OCI-LY7 (cell line): Measurements from ENCODE around the gene EDEM3. TPM values are rescaled to one million over a fixed set of nuclear protein-coding genes. Genes with fewer than 3 reads are reported as not detected.

Source experiments
- BruUV-seq: library from RNA; stranded (reverse); fragments of 400-500 nt; replicated peaks from 2 replicates; lab custom pipeline; 2021; lab: Mats Ljungman, UMichigan
- CTCF ChIA-PET: fragments of 300-600 bp; sonication (Branson Sonifier 250); formaldehyde crosslinking; loops from one replicate; lab custom pipeline; 2022; ENCODE audit warnings: antibody characterized with exemption; ENCODE audit not compliant: unreplicated experiment; lab: Charles Lee
- POLR2A ChIA-PET: fragments of 300-600 bp; sonication (Branson Sonifier 250); formaldehyde crosslinking; loops from one replicate; lab custom pipeline; 2022; ENCODE audit warnings: antibody characterized with exemption; lab: Charles Lee
- DNase-seq: peaks from one replicate; pipeline ENCODE4 v3.0.0-alpha.2; 2015; ENCODE audit warnings: low spot score
- H2AFZ ChIP-seq: fragments of 200-600 bp; sonication (generic), shearing (Covaris generic); 2 replicates; pipeline ENCODE4 v1.6.1; 2014; ENCODE audit warnings: mild to moderate bottlenecking, antibody characterized with exemption, low read length, moderate library complexity
- H3K27ac ChIP-seq: fragments of 200-600 bp; sonication (generic); 2 replicates; pipeline ENCODE4 v1.5.1; 2014; ENCODE audit warnings: mixed run types, low read depth, mild to moderate bottlenecking, moderate library complexity, low read length, inconsistent platforms; ENCODE audit not compliant: poor library complexity, severe bottlenecking
- H3K36me3 ChIP-seq: fragments of 200-600 bp; sonication (generic); 2 replicates; pipeline ENCODE4 v1.6.1; 2014; ENCODE audit warnings: mild to moderate bottlenecking, antibody characterized with exemption, low read length, moderate library complexity, mixed read lengths; ENCODE audit not compliant: insufficient read depth
- H3K4me1 ChIP-seq: fragments of 200-600 bp; sonication (generic); 2 replicates; pipeline ENCODE4 v1.5.1; 2014; ENCODE audit warnings: mild to moderate bottlenecking, low read length; ENCODE audit not compliant: insufficient read depth, poor library complexity, severe bottlenecking
- H3K4me2 ChIP-seq: fragments of 200-600 bp; sonication (generic); 2 replicates; pipeline ENCODE4 v1.6.1; 2014; ENCODE audit warnings: mild to moderate bottlenecking, low read length
- H3K4me3 ChIP-seq: fragments of 200-600 bp; sonication (generic); 2 replicates; pipeline ENCODE4 v1.5.1; 2014; ENCODE audit warnings: mild to moderate bottlenecking, low read depth, low read length; ENCODE audit not compliant: poor library complexity, severe bottlenecking
- H3K79me2 ChIP-seq: fragments of 200-600 bp; sonication (generic); 2 replicates; pipeline ENCODE4 v1.6.1; 2016; ENCODE audit warnings: low read depth, mild to moderate bottlenecking, low read length, moderate library complexity, mixed read lengths; ENCODE audit not compliant: insufficient read depth
- H3K9me2 ChIP-seq: fragments of 200-600 bp; sonication (generic); 2 replicates; pipeline ENCODE4 v1.6.1; 2016; ENCODE audit warnings: mild to moderate bottlenecking, low read length, mixed read lengths; ENCODE audit not compliant: insufficient read depth
- H3K9me3 ChIP-seq: fragments of 200-600 bp; sonication (generic); 2 replicates; pipeline ENCODE4 v1.6.1; 2014; ENCODE audit warnings: mild to moderate bottlenecking, mixed run types, low read length, mixed read lengths
- H4K20me1 ChIP-seq: fragments of 200-600 bp; sonication (generic); 2 replicates; pipeline ENCODE4 v1.6.1; 2014; ENCODE audit warnings: mild to moderate bottlenecking, antibody characterized with exemption, low read length, moderate library complexity, mixed read lengths; ENCODE audit not compliant: insufficient read depth
- CTCF ChIP-seq: fragments of 200-600 bp; sonication (generic); conservative IDR thresholded peaks from 2 replicates; pipeline ENCODE4 v1.5.1; 2014; ENCODE audit warnings: mild to moderate bottlenecking, antibody characterized with exemption, low read length, moderate library complexity, mixed read lengths
- EZH2phosphoT487 ChIP-seq: fragments of 200-600 bp; sonication (generic); IDR thresholded peaks from 2 replicates; pipeline ENCODE4 v1.6.1; 2018; ENCODE audit warnings: low read depth, borderline replicate concordance, mild to moderate bottlenecking, mixed run types, antibody characterized with exemption, low read length, moderate library complexity, mixed read lengths
- intact Hi-C: fragments of 100-400 bp; cut with micrococcal nuclease; formaldehyde crosslinking; loops from one replicate; pipeline ENCODE4 v1.10.0; 2022; ENCODE audit not compliant: unreplicated experiment
- total RNA-seq, 2 experiments: library from RNA; depleted of rRNA in 1 of 2; stranded (reverse); fragments of >200 nt in 1 of 2; shearing (Covaris generic) in 1 of 2; gene quantifications; 2 replicates each; pipeline ENCODE4 v1.2.3, GENCODE V29; 2014 to 2022

EDEM3 gene
- total RNA-seq, 2 experiments from 2014 or later, result 19.5 to 27.4 TPM

- no peaks in the 10 kb centered on the region for H4K20me1 ChIP-seq
- intact Hi-C loops, result loop anchor here (10.0 kb wide), 2 partner anchors 882 to 1412 kb away; no protein-coding TSS in a partner anchor
- H3K4me1 ChIP-seq, result no peaks in the 10 kb centered on the region
- H3K9me3 ChIP-seq, result no peaks in the 10 kb centered on the region
- no peak overlapping the region for H3K4me2 ChIP-seq
- no peaks in the 10 kb centered on the region for H3K36me3 ChIP-seq
- BruUV-seq, result no TSS peak
- no peak for DNase-seq
- H3K9me2 ChIP-seq, result no peaks in the 10 kb centered on the region
- H2AFZ ChIP-seq, result no peak overlapping the region
- no peak overlapping the region for H3K4me3 ChIP-seq
- ChIA-PET CTCF (interaction anchor here (0.6 kb wide), 1 partner anchor 260 kb away, joined by 7 read pairs; no protein-coding TSS in a partner anchor), POLR2A (no interaction called here)
- no peak overlapping the region for H3K27ac ChIP-seq
- H3K79me2 ChIP-seq, result no peaks in the 10 kb centered on the region
- TF ChIP-seq CTCF (no peak), EZH2phosphoT487 (no peak)
Measured at GRCh38 chr1:184803180-184803492, 48.5 kb upstream of the EDEM3 start.

- no peak overlapping the region for H2AFZ ChIP-seq
- H4K20me1 ChIP-seq, result no peaks in the 10 kb centered on the region
- H3K9me3 ChIP-seq, result no peaks in the 10 kb centered on the region
- ChIA-PET POLR2A (no interaction called here), CTCF (no interaction called here)
- no peaks in the 10 kb centered on the region for H3K9me2 ChIP-seq
- no peak overlapping the region for H3K27ac ChIP-seq
- no peak overlapping the region for H3K4me2 ChIP-seq
- H3K4me1 ChIP-seq, result no peaks in the 10 kb centered on the region
- intact Hi-C loops, result loop anchor here (10.0 kb wide), 2 partner anchors 882 to 1412 kb away; no protein-coding TSS in a partner anchor
- no peak overlapping the region for H3K4me3 ChIP-seq
- no peak for DNase-seq
- no TSS peak for BruUV-seq
- no peaks in the 10 kb centered on the region for H3K79me2 ChIP-seq
- TF ChIP-seq EZH2phosphoT487 (no peak), CTCF (no peak)
- H3K36me3 ChIP-seq, result no peaks in the 10 kb centered on the region
Measured at GRCh38 chr1:184802354-184803179, 47.9 kb upstream of the EDEM3 start.

- intact Hi-C loops, result loop anchor here (10.0 kb wide), 2 partner anchors 883 to 1413 kb away; no protein-coding TSS in a partner anchor
- DNase-seq, result no peak
Measured at GRCh38 chr1:184801503-184801902, 46.8 kb upstream of the EDEM3 start.

More at GRCh38 chr1:184801503-184801902, 46.8 kb upstream of the EDEM3 start:
- TF ChIP-seq CTCF, result no peak
- TF ChIP-seq EZH2phosphoT487, result no peak
- H3K4me1 ChIP-seq, result no peaks in the 10 kb centered on the region
- no TSS peak for BruUV-seq
- H3K9me2 ChIP-seq, result no peaks in the 10 kb centered on the region
- H3K4me3 ChIP-seq, result no peak overlapping the region
- no peak overlapping the region for H3K4me2 ChIP-seq
- H3K9me3 ChIP-seq, result no peaks in the 10 kb centered on the region
- H2AFZ ChIP-seq, result no peak overlapping the region
- ChIA-PET CTCF (interaction anchor here (0.6 kb wide), 1 partner anchor 244 kb away, joined by 5 read pairs; no protein-coding TSS in a partner anchor), POLR2A (no interaction called here)
- H3K79me2 ChIP-seq, result no peaks in the 10 kb centered on the region
- H3K27ac ChIP-seq, result no peak overlapping the region
- H3K36me3 ChIP-seq, result no peaks in the 10 kb centered on the region
- H4K20me1 ChIP-seq, result no peaks in the 10 kb centered on the region
